Stimulated activated CD4-positive, alpha-beta T cell treated with anti-CD3 and anti-CD28 coated beads, Interleukin-2, amount 100 ng/mL, for 4 hours (primary cell): ENCODE results near the gene KRTAP4-9.
"Not testable (repeated sequence)": the region's sequence is repeated elsewhere in the genome, so short reads cannot be mapped to it uniquely, and the experiment has no call there.

Source experiments
- DNase-seq: peaks from one replicate; pipeline ENCODE4 v3.0.0-alpha.2; 2020; ENCODE audit warnings: low read depth

Gene KRTAP4-9

DNA sequence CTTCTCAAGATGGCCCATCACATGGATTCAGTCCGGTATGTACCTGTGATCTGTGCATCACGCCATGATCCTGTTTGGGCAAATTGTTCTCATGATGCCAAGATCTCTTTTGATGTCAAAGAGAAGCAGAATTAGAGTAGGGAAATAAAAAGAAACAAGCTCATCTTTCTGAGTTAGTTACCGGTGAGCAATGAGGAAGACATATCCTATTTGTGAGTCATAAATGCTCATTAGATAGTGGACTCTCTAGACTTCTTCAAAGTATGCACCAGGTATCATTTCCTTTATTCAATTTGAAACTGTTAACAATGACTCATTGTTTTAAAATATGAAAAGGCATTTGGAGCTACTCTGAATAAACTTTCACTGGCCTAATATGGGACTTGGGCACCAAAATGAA lies 26.8 kb downstream of the KRTAP4-9 start:
- DNase-seq: no peak

DNA sequence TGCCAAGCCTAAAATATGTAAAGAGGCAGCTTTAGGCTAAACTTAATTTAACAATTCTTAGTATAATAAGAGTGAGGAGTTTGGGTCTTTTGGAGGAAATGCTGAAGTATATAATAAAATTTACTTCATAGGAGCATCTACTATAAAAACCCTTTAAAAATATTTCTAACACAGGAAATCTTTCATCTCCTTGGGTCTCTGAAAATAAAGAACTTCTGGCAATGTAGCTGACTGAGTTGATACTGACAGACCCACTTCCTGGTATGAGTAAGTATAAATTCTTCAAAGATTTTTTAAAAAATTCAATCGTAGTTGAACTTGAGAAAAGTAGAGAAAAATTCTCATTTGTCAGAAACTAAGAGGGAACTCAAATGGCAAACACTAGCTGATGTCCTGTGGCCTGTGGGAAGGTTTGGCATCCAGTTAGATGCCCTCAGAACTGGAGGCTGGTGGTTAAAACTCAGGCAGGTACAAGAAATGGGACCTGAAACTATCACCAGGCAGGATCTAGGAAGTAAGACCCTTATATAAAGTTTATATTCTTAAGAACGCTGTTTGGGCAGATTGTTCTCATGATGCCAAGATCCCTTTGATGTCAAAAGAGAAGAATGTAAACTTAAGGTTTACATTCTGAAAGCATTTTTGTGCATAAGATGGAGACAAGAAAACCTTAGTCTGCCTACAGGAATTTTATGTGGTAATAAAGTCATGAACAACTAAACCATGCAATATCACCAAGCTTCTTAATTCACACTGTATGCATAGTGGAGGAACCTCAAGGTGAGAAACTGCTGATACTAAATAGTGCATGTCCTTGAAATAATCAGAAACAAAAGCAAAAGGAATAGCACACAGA lies 28.9 kb downstream of the KRTAP4-9 start:
- no peak for DNase-seq

DNA sequence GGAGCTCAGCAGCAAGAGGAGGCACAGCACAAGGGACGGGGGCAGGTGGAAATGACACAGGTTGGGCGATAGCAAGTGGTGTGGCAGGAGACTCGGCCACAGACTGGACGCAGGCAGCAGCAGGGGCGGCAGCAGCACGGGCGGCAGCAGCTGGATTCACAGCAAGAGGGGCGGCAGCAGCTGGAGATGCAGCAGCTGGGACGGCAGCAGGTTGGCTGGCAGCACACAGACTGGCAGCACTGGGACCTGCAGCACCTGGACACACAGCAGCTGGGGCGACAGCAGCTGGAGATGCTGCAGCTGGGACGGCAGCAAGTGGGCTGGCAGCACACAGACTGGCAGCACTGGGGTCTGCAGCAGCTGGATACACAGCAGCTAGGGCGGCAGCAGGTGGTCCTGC lies 34.7 kb downstream of the KRTAP4-9 start:
- DNase-seq: not testable (repeated sequence)

DNA sequence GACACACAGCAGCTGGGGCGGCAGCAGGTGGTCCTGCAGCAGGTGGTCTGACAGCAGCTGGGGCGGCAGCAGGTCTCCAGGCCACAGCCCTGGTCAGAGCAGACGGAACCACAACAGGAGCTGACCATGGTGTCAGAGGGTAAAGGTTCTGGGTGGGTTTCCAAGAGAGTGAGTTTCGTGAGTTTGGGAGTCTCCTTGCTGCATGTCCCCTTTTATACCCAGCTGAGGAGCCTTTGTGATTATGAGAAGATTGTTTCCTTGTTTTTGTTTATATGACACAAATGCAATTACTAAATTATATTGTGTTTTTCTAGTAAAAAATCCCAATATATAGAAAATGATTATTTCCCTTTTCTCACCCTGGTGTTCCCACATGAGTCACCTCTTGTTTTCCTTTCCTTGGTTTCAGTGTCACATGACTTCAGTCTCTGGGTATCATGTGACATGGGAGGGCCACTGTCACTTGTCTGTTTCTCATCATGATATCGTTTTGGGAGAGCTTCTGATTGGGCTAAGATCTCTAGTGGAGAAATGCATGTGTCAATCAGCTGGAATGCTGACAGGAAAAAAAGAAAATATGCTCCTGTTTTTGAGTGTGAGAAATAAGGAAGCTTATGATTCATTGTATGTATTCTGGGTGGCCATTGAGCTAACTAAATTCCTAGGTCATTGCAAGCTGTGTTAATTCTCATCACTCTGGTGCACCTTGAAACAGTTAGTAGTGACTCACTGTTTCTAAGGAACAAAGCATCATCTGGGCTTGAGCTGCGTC lies 35.4 kb downstream of the KRTAP4-9 start, which contains the start of gene KRTAP4-6:
KRTAP4-6 (minus strand) TSS at position 185 of the 772 bp plus-strand sequence; CDS start at position 128, 57 bp downstream.
- no peak for DNase-seq

DNA sequence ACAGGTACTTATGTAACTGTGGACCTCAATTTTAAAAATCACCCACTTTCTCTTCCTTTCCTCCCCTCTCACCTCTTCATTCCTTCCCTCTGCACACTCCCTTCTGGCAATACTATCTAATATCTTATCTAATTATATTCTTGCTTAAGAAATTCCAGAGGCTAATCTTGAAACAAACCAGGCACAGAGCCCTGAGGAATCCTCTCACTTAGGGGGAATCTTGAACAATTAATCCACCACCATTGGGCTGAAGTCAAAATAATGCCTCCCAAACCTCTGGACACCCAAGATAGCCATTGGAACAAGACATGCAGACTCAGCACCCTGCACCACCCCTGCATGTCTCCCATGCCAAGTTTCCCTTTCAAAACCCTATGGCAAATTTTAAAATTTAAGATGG lies 36.2 kb downstream of the KRTAP4-9 start:
- DNase-seq: no peak

DNA sequence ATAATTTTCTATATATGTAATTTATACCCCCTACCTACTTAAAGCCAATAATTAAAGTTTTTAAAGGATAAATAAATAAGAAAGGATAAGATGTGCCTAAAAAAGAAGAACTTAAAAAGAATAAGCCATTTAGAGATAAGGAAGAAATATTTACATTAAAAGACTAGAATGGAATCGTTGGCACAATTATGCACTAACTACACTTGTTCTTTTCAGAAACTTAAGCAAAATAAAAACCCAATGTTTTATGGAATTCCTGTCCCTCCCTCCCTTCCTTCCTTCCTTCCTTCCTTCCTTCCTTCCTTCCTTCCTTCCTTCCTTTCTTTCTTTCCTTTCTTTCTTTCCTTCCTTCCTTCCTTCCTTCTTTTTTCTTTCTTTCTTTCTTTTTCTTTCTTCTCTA lies 39.7 kb downstream of the KRTAP4-9 start:
- DNase-seq: no peak

DNA sequence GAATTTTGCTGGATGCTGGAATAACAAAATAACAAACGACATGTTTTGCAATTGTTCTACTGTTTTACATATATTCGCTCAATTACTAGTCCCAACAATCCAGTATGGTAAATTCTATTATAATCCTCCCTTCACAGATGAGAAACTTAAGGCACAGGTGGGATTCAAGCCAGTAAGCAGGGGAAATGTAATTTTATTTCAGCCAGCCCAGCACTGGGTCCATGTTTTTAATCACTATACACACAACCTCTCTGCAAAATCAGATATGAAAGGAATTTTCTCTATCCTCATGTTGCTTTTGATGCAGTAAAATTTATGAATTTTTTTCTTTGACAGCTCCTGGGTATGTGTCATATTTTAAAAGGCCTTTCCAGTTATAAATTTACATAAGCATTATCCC lies 40.1 kb downstream of the KRTAP4-9 start:
- DNase-seq: no peak

DNA sequence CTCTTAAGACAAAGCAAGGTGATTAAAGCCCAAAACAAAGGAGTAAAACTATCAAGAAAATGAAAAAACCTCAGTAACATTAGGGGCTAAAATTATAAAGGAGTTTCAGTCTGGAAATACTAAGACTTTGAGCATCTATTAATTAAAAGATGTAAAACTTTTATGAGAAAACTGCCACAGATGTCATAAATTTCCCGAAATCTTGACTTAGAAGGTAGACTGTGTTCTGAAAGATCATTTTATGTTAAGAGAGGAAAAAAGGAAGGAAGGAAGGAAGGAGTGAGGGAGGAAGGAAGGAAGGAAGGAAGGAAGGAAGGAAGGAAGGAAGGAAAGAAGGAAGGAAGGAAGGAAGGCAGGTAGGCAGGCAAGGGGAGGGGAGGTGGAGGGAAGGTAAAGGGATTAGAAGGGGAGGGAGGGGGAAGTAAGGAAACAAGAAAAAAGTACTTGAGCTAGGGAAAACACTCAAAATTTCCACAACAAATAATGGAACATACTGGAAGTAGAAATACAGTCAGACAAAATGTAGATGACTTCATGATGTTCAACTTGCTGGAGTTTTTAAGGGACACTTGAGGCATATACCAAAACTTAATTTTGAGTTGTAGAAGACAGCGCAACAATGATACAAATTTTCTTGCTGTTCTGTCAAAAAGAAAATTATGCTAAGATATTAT lies 42.5 kb downstream of the KRTAP4-9 start:
- no peak for DNase-seq

DNA sequence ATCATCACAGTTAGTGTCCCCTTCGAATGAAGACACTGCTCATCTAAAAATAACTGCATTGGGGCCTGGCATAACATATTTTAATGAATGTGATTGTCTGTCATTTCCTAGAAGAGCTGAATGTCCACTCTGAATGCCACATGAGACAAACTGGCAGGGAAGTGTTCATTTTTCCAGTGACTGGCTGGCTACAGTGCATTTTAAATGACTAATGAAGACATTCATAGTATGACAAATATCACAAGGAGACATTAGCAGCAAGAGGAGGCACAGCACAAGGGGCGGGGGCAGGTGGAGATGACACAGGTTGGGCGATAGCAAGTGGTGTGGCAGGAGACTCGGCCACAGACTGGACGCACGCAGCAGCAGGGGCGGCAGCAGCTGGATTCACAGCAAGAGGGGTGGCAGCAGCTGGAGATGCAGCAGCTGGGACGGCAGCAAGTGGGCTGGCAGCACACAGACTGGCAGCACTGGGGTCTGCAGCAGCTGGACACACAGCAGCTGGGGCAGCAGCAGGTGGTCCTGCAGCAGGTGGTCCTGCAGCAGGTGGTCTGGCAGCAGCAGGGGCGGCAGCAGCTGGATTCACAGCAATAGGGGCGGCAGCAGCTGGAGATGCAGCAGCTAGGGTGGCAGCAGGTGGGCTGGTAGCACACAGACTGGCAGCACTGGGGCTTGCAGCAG lies 43.9 kb downstream of the KRTAP4-9 start:
- DNase-seq: not testable (repeated sequence)

DNA sequence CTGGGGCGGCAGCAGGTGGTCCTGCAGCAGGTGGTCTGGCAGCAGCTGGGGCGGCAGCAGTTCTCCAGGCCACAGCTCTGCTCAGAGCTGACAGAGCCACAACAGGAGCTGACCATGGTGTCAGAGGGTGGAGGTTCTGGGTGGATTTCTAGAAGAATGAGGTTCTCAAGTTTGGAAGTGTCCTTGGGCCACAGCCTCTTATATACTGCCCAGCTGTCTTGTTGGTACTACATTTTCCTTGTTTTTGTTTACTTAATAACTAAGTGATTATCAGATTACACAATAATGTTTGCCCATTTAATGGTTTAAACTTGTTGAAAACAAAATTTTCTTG lies 44.4 kb downstream of the KRTAP4-9 start, which contains the start of gene KRTAP4-5:
KRTAP4-5 (minus strand) TSS at position 174 of the 334 bp plus-strand sequence; CDS start at position 116, 58 bp downstream.
- no peak for DNase-seq

DNA sequence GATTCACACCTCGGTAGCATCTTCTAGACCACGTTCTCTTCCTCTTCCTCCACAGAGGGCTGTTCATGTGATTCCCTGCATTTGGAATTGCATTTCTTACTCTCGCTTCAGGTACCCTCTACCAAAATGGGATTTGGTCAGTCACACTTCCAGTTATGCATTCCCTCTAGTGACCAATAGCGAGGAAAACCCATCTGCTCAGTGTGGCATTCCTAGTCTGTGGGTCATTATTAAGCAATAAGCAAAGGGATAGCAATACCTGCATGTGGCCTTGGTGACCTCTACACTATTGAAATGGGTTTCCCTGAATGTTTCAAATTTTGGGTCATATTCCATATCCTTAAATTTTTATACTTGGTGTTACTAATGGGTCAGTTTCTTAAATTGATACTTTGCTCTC lies 44.8 kb downstream of the KRTAP4-9 start:
- no peak for DNase-seq

DNA sequence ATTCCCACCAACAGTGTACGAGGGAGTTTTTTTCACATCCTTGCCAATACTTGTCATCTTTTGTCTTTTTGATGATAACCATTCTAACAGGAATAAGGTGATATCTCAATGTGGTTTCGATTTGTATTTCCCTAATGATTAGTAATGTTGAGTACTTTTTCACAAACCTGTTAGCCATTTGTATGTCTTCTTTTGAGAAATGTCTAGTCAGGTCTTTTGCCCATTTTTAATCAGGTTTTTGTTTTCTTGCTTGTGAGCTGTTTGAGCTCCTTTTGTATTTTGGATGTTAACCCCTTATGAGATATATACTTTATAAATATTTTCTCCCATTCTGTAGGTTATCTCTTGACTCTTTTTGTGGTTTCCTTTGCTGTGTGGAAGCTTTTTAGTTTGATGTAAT lies 46.3 kb downstream of the KRTAP4-9 start:
- no peak for DNase-seq

DNA sequence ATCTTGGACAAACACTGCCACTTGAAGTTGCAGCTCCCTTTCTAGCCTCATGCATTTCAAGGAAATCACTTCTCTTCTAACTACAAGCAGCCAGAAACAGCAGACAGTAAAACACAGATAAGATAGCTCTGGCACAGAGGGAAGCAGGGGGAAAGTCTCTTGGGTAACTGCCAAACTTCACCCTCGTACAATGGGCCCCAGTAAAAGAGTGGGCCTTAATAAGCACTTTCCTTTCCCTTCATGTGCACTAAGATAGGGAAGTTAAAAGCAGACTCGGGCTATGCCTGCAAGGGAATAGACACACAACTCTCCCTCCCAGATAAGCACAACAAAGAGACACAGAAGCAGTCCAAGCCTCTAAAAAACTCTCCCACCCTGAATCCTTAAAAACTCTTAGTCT lies 48.7 kb downstream of the KRTAP4-9 start:
- DNase-seq: no peak
